NT2/D1 (cell line): ENCODE measurements around the gene GPR78.
"Not testable (repeated sequence)": the region's sequence is repeated elsewhere in the genome, so short reads cannot be mapped to it uniquely, and the experiment has no call there.

Source experiments
- DNase-seq: peaks from one replicate; pipeline ENCODE4 v3.0.0-alpha.2; 2011; ENCODE audit warnings: low read depth, low spot score
- H3K27me3 ChIP-seq: 2 replicates; pipeline ENCODE4 v1.6.0; 2011; ENCODE audit warnings: mild to moderate bottlenecking; ENCODE audit not compliant: insufficient read length, insufficient read depth
- H3K36me3 ChIP-seq: 2 replicates; pipeline ENCODE4 v1.6.1; 2011; ENCODE audit warnings: mild to moderate bottlenecking, low read length, mixed read lengths; ENCODE audit not compliant: insufficient read depth, insufficient read length
- H3K4me1 ChIP-seq: 2 replicates; pipeline ENCODE4 v1.5.1; 2011; ENCODE audit not compliant: insufficient read depth, insufficient read length
- H3K4me3 ChIP-seq: 2 replicates; pipeline ENCODE4 v1.5.1; 2011; ENCODE audit warnings: low read depth; ENCODE audit not compliant: insufficient read length
- H3K9ac ChIP-seq: 2 replicates; pipeline ENCODE4 v1.6.0; 2011; ENCODE audit warnings: low read depth; ENCODE audit not compliant: insufficient read length
- H3K9me3 ChIP-seq: 2 replicates; pipeline ENCODE4 v1.5.1; 2011; ENCODE audit warnings: mild to moderate bottlenecking, low read length; ENCODE audit not compliant: insufficient read depth
- SUZ12 ChIP-seq: IDR thresholded peaks from 2 replicates; pipeline ENCODE4 v1.6.1; 2011; ENCODE audit not compliant: insufficient read length, insufficient read depth; ENCODE audit errors: extremely low read depth
- YY1 ChIP-seq: IDR thresholded peaks from 2 replicates; pipeline ENCODE4 v1.6.1; 2011; ENCODE audit not compliant: insufficient read length, insufficient read depth
- ZNF274 ChIP-seq: IDR thresholded peaks from 2 replicates; pipeline ENCODE4 v1.6.1; 2011; ENCODE audit warnings: mild to moderate bottlenecking, low read depth, low read length

Gene GPR78

DNA sequence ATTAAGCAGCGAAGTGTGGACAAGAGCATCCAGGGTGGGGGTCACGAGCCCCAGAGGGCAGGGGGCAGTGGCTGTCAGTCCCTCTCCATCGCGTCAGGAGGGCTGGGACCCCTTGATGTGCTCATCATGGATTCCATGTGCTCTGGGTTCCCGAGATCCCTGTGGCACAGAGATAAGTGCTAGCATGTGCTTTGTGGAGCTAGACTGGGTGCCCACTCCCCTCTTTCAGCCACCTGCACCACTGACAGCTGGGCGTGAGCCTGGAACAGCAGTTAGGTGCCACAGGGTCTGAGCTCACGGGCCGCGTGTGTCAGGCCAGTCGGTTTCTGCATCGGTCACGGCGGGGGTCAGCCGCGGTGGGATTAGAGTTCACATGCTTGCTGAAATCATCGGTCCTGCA lies 36.6 kb downstream of the GPR78 start:
- no peak overlapping the region for H3K9ac ChIP-seq
- H3K9me3 ChIP-seq: no peaks in the 10 kb centered on the region
- TF ChIP-seq ZNF274 (no peak), YY1 (no peak), SUZ12 (no peak)
- no peak overlapping the region for H3K4me3 ChIP-seq
- H3K27me3 ChIP-seq: no peaks in the 10 kb centered on the region
- H3K4me1 ChIP-seq: no peaks in the 10 kb centered on the region
- no peak for DNase-seq
- H3K36me3 ChIP-seq: peaks cover 78% of the 10 kb centered on the region

DNA sequence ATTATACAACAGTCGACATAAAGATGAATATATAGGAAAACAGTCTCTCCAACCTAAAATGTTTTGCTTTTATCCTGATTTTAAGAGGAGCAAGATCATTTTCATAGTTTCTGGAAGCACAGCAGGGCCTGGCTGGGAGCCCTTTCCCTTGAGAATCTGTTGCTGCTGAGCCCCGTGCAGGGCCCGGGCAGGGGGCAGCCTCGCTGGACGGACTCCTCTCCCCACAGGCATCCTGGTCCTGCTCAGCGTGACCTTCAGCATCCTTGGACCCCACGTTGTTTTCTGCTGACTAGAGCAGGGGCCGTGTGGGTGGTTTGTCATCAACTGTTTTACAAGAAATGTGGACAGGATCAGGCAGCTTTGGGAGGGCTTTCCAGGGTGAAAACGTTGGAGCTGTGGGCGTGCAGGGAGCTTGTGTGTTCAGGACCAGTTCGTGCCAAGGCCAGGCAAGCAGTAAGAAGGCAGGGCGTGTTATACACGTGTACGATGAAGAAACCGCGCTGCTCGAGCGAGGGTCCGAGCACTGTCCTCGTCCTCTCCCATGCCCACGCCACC lies 37.4 kb downstream of the GPR78 start:
- Histone ChIP-seq H3K9ac (no peak overlapping the region), H3K4me3 (no peak overlapping the region), H3K9me3 (no peaks in the 10 kb centered on the region), H3K36me3 (peaks cover 72% of the 10 kb centered on the region), H3K27me3 (no peaks in the 10 kb centered on the region), H3K4me1 (no peaks in the 10 kb centered on the region)
- TF ChIP-seq ZNF274 (no peak), SUZ12 (no peak), YY1 (no peak)
- no peak for DNase-seq

DNA sequence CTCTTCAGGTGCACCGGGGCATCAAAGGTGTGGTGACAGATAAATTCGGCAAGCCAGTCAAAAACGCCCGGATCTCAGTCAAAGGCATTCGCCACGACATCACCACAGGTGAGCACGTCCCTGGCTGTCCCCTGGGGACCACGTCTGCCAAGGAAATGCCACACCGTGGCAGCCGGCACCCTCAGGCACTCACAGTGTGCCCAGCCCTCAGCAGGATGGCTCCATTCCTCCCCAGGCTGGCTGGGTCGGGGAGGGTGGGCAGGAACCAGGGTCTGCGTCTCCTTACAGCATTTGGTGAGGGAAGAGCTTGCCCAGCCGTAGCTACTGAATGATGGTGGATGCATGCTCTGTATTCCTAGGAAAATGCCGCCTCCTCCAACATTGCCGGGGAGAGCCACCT lies 38.2 kb downstream of the GPR78 start:
- Histone ChIP-seq H3K4me3 (no peak overlapping the region), H3K9me3 (no peaks in the 10 kb centered on the region), H3K36me3 (peaks cover 66% of the 10 kb centered on the region), H3K4me1 (no peaks in the 10 kb centered on the region), H3K9ac (no peak overlapping the region), H3K27me3 (no peaks in the 10 kb centered on the region)
- TF ChIP-seq SUZ12: no peak
- DNase-seq: no peak

DNA sequence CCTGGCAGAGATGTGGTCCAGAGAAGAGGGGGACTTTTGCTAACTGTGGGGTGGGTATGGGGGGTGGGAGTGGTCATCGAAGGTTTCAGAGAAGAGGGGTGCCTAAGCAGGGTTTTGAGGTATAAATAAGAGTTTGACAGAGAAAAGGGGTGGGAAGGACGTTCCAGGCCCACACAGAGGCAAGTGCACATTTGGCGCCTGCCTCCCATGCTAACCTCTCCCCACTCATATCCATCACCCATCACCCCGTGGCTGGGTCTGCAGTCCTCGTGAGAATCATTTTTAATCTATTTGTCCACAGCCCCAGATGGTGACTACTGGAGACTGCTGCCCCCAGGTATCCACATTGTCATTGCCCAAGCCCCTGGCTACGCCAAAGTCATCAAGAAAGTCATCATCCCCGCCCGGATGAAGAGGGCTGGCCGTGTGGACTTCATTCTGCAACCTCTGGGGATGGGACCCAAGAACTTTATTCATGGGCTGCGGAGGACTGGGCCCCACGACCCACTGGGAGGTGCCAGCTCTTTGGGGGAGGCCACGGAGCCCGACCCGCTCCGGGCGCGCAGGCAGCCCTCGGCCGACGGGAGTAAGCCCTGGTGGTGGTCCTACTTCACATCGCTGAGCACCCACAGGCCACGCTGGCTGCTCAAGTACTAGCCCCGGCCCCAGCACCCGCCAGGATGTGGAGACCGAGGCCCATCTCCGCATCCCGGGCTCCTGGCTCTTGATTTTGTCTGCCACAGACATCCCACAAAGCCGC lies 38.9 kb downstream of the GPR78 start:
- Histone ChIP-seq H3K9ac (no peak overlapping the region), H3K4me3 (no peak overlapping the region), H3K4me1 (no peaks in the 10 kb centered on the region), H3K27me3 (no peaks in the 10 kb centered on the region), H3K36me3 (peaks cover 59% of the 10 kb centered on the region), H3K9me3 (no peaks in the 10 kb centered on the region)
- TF ChIP-seq SUZ12 (no peak), ZNF274 (no peak), YY1 (no peak)
- no peak for DNase-seq

DNA sequence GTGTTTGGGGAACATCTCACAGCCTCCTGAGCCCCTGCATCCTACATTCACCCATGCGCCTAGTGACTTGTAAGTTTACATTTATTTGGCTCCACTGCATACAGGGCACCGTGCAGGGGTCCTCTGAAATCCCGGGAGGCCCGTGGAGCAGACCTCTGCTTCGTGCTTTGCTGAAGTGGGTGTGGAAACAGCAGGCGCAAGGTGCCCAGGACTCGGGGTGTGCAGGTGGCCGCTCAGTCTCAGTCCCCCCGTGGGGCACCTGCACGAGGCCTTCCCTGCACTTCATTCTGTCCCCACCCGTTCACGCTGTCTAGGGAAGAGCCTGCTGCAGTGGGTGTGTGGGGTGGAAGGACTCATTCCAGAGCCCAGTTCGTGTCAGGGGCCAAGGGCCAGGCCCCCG lies 40.9 kb downstream of the GPR78 start:
- peaks cover 39% of the 10 kb centered on the region for H3K36me3 ChIP-seq
- not testable (repeated sequence) for H3K9me3 ChIP-seq, H3K4me3 ChIP-seq, H3K9ac ChIP-seq, H3K4me1 ChIP-seq, H3K27me3 ChIP-seq, DNase-seq

- not testable (repeated sequence) for H3K4me3 ChIP-seq, H3K27me3 ChIP-seq, H3K9ac ChIP-seq, H3K36me3 ChIP-seq, H3K9me3 ChIP-seq, DNase-seq, H3K4me1 ChIP-seq
Observed at GRCh38 chr4:8624601-8625272, 44.5 kb downstream of the GPR78 start.

DNA sequence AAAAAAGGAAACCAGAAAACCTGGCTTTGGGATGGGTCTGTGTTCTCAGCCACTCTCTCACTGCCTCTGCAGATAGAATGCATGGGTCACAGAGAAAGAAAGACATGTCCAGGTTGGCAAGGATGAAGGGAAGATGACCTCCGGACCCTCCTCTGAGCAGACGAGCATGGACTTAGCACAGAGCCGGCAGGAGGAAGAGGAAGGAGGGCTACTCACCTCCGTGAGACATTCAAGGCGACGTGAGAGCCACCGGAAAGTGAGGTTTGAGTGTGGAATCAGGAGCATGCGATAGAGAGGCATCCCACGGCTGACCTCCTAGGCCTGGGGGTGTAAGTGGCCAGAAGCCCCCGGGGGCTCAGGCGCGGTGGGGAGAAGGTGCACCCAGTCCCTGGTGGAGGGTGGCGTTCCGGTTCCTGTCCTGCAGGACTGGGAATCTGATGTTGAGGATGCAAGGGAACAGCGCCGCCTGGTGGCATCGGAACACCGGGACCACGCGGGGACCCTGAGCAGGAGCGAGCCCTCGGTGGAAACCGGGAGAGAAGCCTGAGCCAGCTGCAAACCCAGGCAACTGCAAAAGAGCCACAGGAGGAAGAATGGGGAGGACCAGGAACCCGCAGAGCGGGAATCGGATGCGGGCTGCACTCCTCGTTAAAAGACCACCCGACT lies 50.2 kb downstream of the GPR78 start:
- not testable (repeated sequence) for H3K36me3 ChIP-seq, H3K4me1 ChIP-seq, H3K27me3 ChIP-seq, DNase-seq, H3K4me3 ChIP-seq, H3K9ac ChIP-seq, H3K9me3 ChIP-seq

DNA sequence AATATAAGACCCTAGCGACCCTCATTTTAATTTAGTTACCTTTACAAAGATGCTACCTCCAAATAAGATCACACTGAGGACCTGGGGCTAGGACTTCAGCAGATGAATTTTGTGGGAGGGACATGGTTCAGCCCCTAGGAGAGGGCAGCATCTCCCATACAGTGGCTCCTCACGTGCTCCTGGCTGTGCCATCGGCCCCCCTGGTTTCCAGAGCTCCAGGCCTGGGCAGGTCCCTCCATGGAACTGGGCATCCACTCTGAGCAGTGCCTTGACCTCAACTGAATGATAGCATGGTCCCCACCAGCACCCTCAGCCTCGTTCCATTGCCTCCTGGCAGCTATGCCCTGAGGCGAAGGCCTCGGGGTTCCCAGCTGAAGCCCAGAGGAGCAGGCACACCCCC lies 51.7 kb downstream of the GPR78 start:
- DNase-seq, H3K4me1 ChIP-seq, H3K36me3 ChIP-seq, H3K9me3 ChIP-seq, H3K27me3 ChIP-seq, H3K9ac ChIP-seq, H3K4me3 ChIP-seq: not testable (repeated sequence)

DNA sequence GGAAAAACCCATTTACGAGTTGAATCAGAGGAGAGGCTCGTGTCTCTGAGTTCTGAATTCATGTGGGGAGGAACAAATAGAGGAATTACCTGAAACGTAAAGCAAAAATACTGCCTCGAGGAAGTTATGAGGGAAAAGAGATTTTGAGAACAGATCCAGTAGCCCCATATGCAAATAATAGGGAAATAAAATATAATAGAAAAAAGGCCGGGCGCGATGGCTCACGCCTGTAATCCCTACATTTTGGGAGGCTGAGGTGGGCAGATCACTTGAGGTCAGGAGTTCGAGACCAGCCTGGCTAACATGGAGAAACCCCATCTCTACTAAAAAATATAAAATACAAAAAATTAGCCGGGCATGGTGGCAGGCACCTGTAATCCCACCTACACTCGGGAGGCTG lies 54.6 kb downstream of the GPR78 start:
- H3K36me3 ChIP-seq, H3K4me1 ChIP-seq, H3K9ac ChIP-seq, H3K9me3 ChIP-seq, H3K4me3 ChIP-seq, DNase-seq, H3K27me3 ChIP-seq: not testable (repeated sequence)

DNA sequence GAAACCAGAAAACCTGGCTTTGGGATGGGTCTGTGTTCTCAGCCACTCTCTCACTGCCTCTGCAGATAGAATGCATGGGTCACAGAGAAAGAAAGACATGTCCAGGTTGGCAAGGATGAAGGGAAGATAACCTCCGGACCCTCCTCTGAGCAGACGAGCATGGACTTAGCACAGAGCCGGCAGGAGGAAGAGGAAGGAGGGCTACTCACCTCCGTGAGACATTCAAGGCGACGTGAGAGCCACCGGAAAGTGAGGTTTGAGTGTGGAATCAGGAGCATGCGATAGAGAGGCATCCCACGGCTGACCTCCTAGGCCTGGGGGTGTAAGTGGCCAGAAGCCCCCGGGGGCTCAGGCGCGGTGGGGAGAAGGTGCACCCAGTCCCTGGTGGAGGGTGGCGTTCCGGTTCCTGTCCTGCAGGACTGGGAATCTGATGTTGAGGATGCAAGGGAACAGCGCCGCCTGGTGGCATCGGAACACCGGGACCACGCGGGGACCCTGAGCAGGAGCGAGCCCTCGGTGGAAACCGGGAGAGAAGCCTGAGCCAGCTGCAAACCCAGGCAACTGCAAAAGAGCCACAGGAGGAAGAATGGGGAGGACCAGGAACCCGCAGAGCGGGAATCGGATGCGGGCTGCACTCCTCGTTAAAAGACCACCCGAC lies 55.8 kb downstream of the GPR78 start:
- not testable (repeated sequence) for H3K36me3 ChIP-seq, DNase-seq, H3K9ac ChIP-seq, H3K9me3 ChIP-seq, H3K4me1 ChIP-seq, H3K4me3 ChIP-seq, H3K27me3 ChIP-seq
